Left lung (tissue), 10 donors: Measurements from ENCODE around the gene CES5A. TPM values are rescaled to one million over a fixed set of nuclear protein-coding genes. Genes with fewer than 3 reads are reported as not detected.
"Not testable (repeated sequence)": the region's sequence is repeated elsewhere in the genome, so short reads cannot be mapped to it uniquely, and the experiment has no call there.

Source experiments
- ATAC-seq: fragments of 200-7000 bp; cut with Tn5 transposase; one replicate; pipeline ENCODE4 v1.9.1; 2020; ENCODE audit warnings: moderate library complexity
- DNase-seq, 4 donors: peaks; one replicate each; pipeline ENCODE4 v3.0.0-alpha.2; 2013 to 2020
- H3K27ac ChIP-seq, 2 donors: fragments of 200-600 bp; sonication (generic) in 1 of 2; one replicate each; pipeline versions ENCODE4 v1.5.0 to v1.8.0; 2020 to 2021
- H3K27me3 ChIP-seq, 2 donors: fragments of 200-600 bp; sonication (generic) in 1 of 2; one replicate each; pipeline versions ENCODE4 v1.5.0 to v1.8.0; 2020 to 2021
- H3K36me3 ChIP-seq, 2 donors: fragments of 200-600 bp; sonication (generic) in 1 of 2; one replicate each; pipeline versions ENCODE4 v1.5.0 to v1.8.0; 2020 to 2021
- H3K4me1 ChIP-seq, 2 donors: fragments of 200-600 bp; one replicate each; pipeline ENCODE4 v1.8.0; 2021
- H3K4me3 ChIP-seq, 2 donors: fragments of 200-600 bp; sonication (generic) in 1 of 2; one replicate each; pipeline versions ENCODE4 v1.5.0 to v1.8.0; 2020 to 2021; ENCODE audit warnings: mild to moderate bottlenecking in 1 of 2
- H3K9me3 ChIP-seq, 2 donors: fragments of 200-600 bp; sonication (generic) in 1 of 2; one replicate each; pipeline versions ENCODE4 v1.5.0 to v1.8.0; 2020 to 2021
- CTCF ChIP-seq, 2 donors: fragments of 200-600 bp; sonication (generic) in 1 of 2; IDR thresholded peaks; one replicate each; pipeline versions ENCODE4 v1.5.0 to v1.8.0; 2021; ENCODE audit warnings: antibody characterized with exemption in 2 of 2
- intact Hi-C, 2 donors: fragments of 100-400 bp; cut with DNase I; formaldehyde crosslinking; loops; one replicate each; pipeline versions ENCODE4 v1.11.2 to v1.14.2; 2022
- polyA plus RNA-seq, 6 donors: library from polyadenylated mRNA; unstranded; fragments of 120-200 nt; gene quantifications; one replicate each; pipeline ENCODE4 v1.2.1, GENCODE V29; 2013; ENCODE audit not compliant: insufficient read length in 6 of 6
- total RNA-seq, 2 donors: library from RNA; stranded (reverse); fragmentation: NEBNext Ultra II Directional; extraction: Animal tissue kit (Norgen Biotek cat#: 25700); gene quantifications; one replicate each; pipeline ENCODE4 v1.2.1, GENCODE V29; 2021
- donor health status: DM: no; HTN: yes; CAD: no.
- donor health status: DM: no; HTN: no; CAD: no.

Gene CES5A
- total and polyA plus RNA-seq, 8 donors: 0.20 TPM; not detected in 7

GRCh38 chr16:55868980-55869379 is 6.2 kb downstream of the CES5A start:
- Histone ChIP-seq H3K9me3 (no peaks in the 10 kb centered on the region), H3K36me3 (no peaks in the 10 kb centered on the region), H3K27me3 (no peaks in the 10 kb centered on the region), H3K4me3 (no peak overlapping the region), H3K27ac (no peak overlapping the region), H3K4me1 (no peaks in the 10 kb centered on the region)
- ATAC-seq (no peak), DNase-seq (no peak)
- intact Hi-C loops: no loop called here
- no peak for TF ChIP-seq CTCF (IDR thresholded peaks at IDR 0.05)

- H3K36me3 ChIP-seq: no peaks in the 10 kb centered on the region
- TF ChIP-seq CTCF (IDR thresholded peaks at IDR 0.05): no peak
- no peaks in the 10 kb centered on the region for H3K4me1 ChIP-seq
- H3K27me3 ChIP-seq: no peaks in the 10 kb centered on the region
- no peaks in the 10 kb centered on the region for H3K9me3 ChIP-seq
- ATAC-seq (no peak), DNase-seq (no peak)
- intact Hi-C loops: no loop called here
- no peak overlapping the region for H3K4me3 ChIP-seq
- H3K27ac ChIP-seq: no peak overlapping the region
These were observed 7.0 kb downstream of the CES5A start for GRCh38 chr16:55868137-55868536.

GRCh38 chr16:55861288-55861687 is 13.9 kb downstream of the CES5A start:
- DNase-seq (no peak), ATAC-seq (no peak)
- no peaks in the 10 kb centered on the region for H3K27me3 ChIP-seq
- no peaks in the 10 kb centered on the region for H3K9me3 ChIP-seq
- H3K4me3 ChIP-seq: no peak overlapping the region
- H3K4me1 ChIP-seq: no peaks in the 10 kb centered on the region
- TF ChIP-seq CTCF (IDR thresholded peaks at IDR 0.05): no peak
- no peaks in the 10 kb centered on the region for H3K36me3 ChIP-seq
- no peak overlapping the region for H3K27ac ChIP-seq
- intact Hi-C loops: no loop called here

GRCh38 chr16:55857650-55858049 is 17.5 kb downstream of the CES5A start:
- H3K4me3 ChIP-seq, H3K9me3 ChIP-seq, ATAC-seq, H3K4me1 ChIP-seq, intact Hi-C loops, H3K27me3 ChIP-seq, H3K36me3 ChIP-seq, DNase-seq, H3K27ac ChIP-seq: not testable (repeated sequence)

- DNase-seq (peak in 1 of 4 donors; percentile 38), ATAC-seq (peak; percentile 67)
- Histone ChIP-seq H3K27me3 (no peaks in the 10 kb centered on the region), H3K36me3 (no peaks in the 10 kb centered on the region), H3K4me3 (no peak overlapping the region), H3K27ac (no peak overlapping the region), H3K4me1 (no peaks in the 10 kb centered on the region), H3K9me3 (no peaks in the 10 kb centered on the region)
- intact Hi-C loops: no loop called here
- no peak for TF ChIP-seq CTCF (IDR thresholded peaks at IDR 0.05)
These were observed 18.2 kb downstream of the CES5A start for GRCh38 chr16:55856950-55857349.

- Histone ChIP-seq H3K36me3 (no peaks in the 10 kb centered on the region), H3K4me3 (no peak overlapping the region), H3K4me1 (no peaks in the 10 kb centered on the region), H3K27me3 (peaks cover 0 to 6% of the 10 kb centered on the region in 2 donors), H3K27ac (no peak overlapping the region), H3K9me3 (no peaks in the 10 kb centered on the region)
- ATAC-seq (no peak), DNase-seq (no peak)
- TF ChIP-seq CTCF (IDR thresholded peaks at IDR 0.05): no peak
- intact Hi-C loops: no loop called here
These were observed 22.1 kb downstream of the CES5A start for GRCh38 chr16:55853114-55853513.
